Transverse colon (tissue), 4 donors: Measurements from ENCODE around the gene CLEC3B. TPM values are rescaled to one million over a fixed set of nuclear protein-coding genes. Genes with fewer than 3 reads are reported as not detected.

Experiments
- DNase-seq: peaks from one replicate; pipeline ENCODE4 v3.0.0-alpha.2; 2019
- H3K27ac ChIP-seq, 4 donors: fragments of 200-600 bp; sonication (generic); 2 replicates each; pipeline ENCODE4 v1.5.1; 2016 to 2018; ENCODE audit warnings: inconsistent platforms in 4 of 4
- H3K27me3 ChIP-seq: fragments of 200-600 bp; sonication (generic); 2 replicates; pipeline ENCODE4 v1.5.1; 2017; ENCODE audit warnings: inconsistent platforms
- H3K36me3 ChIP-seq, 4 donors: fragments of 200-600 bp; sonication (generic); 2 replicates each; pipeline ENCODE4 v1.5.1; 2017 to 2019; ENCODE audit warnings: inconsistent platforms in 4 of 4
- H3K4me1 ChIP-seq, 4 donors: fragments of 200-600 bp; sonication (generic); 2 replicates each; pipeline ENCODE4 v1.5.1; 2017 to 2020; ENCODE audit warnings: inconsistent platforms in 4 of 4
- H3K4me3 ChIP-seq, 4 donors: fragments of 200-600 bp; sonication (generic); 1 replicate in 1 of 4; 2 replicates in 3 of 4; pipeline versions ENCODE4 v1.5.1 to v1.6.1; 2017 to 2019; ENCODE audit warnings: inconsistent platforms in 4 of 4
- H3K9me3 ChIP-seq, 2 donors: fragments of 200-600 bp; sonication (generic); 2 replicates each; pipeline ENCODE4 v1.5.1; 2017 to 2019; ENCODE audit warnings: inconsistent platforms in 2 of 2
- EP300 ChIP-seq: sonication (generic); formaldehyde crosslinking; IDR thresholded peaks from one replicate; pipeline ENCODE4 v1.6.1; 2017; ENCODE audit warnings: antibody characterized with exemption, low read depth
- POLR2A ChIP-seq: fragments of 450-650 bp; IDR thresholded peaks from one replicate; pipeline ENCODE4 v1.6.1; 2016; ENCODE audit warnings: antibody characterized with exemption, mild to moderate bottlenecking, moderate library complexity
- POLR2AphosphoS5 ChIP-seq, 3 donors: sonication (generic); formaldehyde crosslinking; IDR thresholded peaks; one replicate each; pipeline ENCODE4 v1.6.1; 2016; ENCODE audit warnings: antibody characterized with exemption in 3 of 3
- WGBS, 2 donors: methylation state at CpG; one replicate each; pipeline ENCODE4 v1.1.5; 2018; ENCODE audit warnings: low coverage in 1 of 2; 5-methylcytosine and 5-hydroxymethylcytosine counted together
- in situ Hi-C, 4 donors: fragments of 200-750 bp; cut with MboI; loops; one replicate each; pipeline versions ENCODE4 v1.15.0 to v1.15.1; 2017; ENCODE audit warnings: low sequenced_read_pairs in 3 of 4, low pct_ligation_motif_present in 1 of 4, low pct_unique_long_range_greater_than_20kb in 1 of 4
- intact Hi-C: fragments of 100-400 bp; cut with DNase I; formaldehyde crosslinking; loops from one replicate; pipeline ENCODE4 v1.15.1; 2023; ENCODE audit warnings: low total_unique reads
- total RNA-seq, 4 donors: library from RNA; depleted of rRNA; stranded (reverse); fragments of >200 nt; gene quantifications; one replicate each; pipeline ENCODE4 v1.1.0, GENCODE V29; 2016
- TF ChIP-seq, protein P1 (sequence below), 5 experiments: fragments of 200-600 bp in 3 of 5; fragments of 450-650 bp in 2 of 5; sonication (generic) in 3 of 5; IDR thresholded peaks; 1 replicate in 2 of 5; 2 replicates in 3 of 5; pipeline ENCODE4 v1.5.1; 2016 to 2017; ENCODE audit warnings: antibody characterized with exemption in 5 of 5, inconsistent platforms in 3 of 5, mild to moderate bottlenecking in 2 of 5, moderate library complexity in 1 of 5

Gene CLEC3B
- total RNA-seq, 4 donors from 2014 or later, result 6.0 to 70.7 (median 16.4) TPM

DNA sequence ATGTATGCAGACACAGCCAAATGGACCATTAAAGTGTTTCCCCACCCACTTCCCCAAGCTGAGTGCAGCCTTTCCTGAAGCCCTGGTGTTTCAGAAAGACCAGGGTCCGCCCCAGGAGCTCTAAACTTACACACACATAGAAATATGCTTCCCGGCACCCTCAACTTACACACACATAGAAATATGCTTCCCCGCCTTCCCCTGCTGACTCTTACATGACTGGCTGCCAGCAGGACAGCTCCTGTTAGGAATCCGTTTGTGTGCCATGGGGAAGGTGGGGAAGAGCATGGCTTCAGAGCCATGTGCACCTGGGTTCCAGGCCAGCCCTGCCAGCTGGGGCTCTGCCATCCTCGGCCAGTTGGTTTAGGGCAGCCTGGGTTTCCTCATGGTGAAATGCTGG, 3.6 kb downstream of the CLEC3B start:
- H3K27ac ChIP-seq, result peak overlapping the region in 1 of 4 donors; percentile 32
- DNase-seq, result no peak
- no peaks in the 10 kb centered on the region for H3K36me3 ChIP-seq
- intact Hi-C loops (no loop called here), in situ Hi-C loops (loop anchor here (10.0 to 25.0 kb wide), 3 partner anchors 458 to 633 kb away; no protein-coding TSS in a partner anchor)
- H3K4me3 ChIP-seq, result no peak overlapping the region
- 72% methylated on average over 5 of the region's 5 CpGs; no CpG with 5 or more reads in 1 of the 2 donors for WGBS, 2 donors
- H3K9me3 ChIP-seq, result no peaks in the 10 kb centered on the region
- no peak for TF ChIP-seq POLR2A
- TF ChIP-seq EP300, result no peak
- TF ChIP-seq, protein P1, sequence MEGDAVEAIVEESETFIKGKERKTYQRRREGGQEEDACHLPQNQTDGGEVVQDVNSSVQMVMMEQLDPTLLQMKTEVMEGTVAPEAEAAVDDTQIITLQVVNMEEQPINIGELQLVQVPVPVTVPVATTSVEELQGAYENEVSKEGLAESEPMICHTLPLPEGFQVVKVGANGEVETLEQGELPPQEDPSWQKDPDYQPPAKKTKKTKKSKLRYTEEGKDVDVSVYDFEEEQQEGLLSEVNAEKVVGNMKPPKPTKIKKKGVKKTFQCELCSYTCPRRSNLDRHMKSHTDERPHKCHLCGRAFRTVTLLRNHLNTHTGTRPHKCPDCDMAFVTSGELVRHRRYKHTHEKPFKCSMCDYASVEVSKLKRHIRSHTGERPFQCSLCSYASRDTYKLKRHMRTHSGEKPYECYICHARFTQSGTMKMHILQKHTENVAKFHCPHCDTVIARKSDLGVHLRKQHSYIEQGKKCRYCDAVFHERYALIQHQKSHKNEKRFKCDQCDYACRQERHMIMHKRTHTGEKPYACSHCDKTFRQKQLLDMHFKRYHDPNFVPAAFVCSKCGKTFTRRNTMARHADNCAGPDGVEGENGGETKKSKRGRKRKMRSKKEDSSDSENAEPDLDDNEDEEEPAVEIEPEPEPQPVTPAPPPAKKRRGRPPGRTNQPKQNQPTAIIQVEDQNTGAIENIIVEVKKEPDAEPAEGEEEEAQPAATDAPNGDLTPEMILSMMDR (IDR thresholded peaks at IDR 0.05), result no peak
- TF ChIP-seq POLR2AphosphoS5 (IDR thresholded peaks at IDR 0.05), result no peak
- peaks cover 11 to 31% (median 17%) of the 10 kb centered on the region in 4 donors for H3K4me1 ChIP-seq
- H3K27me3 ChIP-seq, result no peaks in the 10 kb centered on the region

GRCh38 chr3:45031531-45031930, 5.4 kb downstream of the CLEC3B start:
- Histone ChIP-seq H3K27ac (no peak overlapping the region), H3K9me3 (no peaks in the 10 kb centered on the region), H3K4me1 (peaks cover 12 to 30% (median 20%) of the 10 kb centered on the region in 4 donors), H3K27me3 (no peaks in the 10 kb centered on the region), H3K4me3 (no peak overlapping the region), H3K36me3 (no peaks in the 10 kb centered on the region)
- 94% methylated on average over 2 of the region's 3 CpGs; no CpG with 5 or more reads in 1 of the 2 donors for WGBS, 2 donors
- no peak for TF ChIP-seq POLR2A
- TF ChIP-seq, protein P1 (IDR thresholded peaks at IDR 0.05), result no peak
- no peak for TF ChIP-seq EP300
- no peak for TF ChIP-seq POLR2AphosphoS5 (IDR thresholded peaks at IDR 0.05)
- DNase-seq, result no peak
- in situ Hi-C loops (loop anchor here (10.0 to 25.0 kb wide), 3 partner anchors 456 to 631 kb away; no protein-coding TSS in a partner anchor), intact Hi-C loops (no loop called here)

- intact Hi-C loops (no loop called here), in situ Hi-C loops (loop anchor here (10.0 to 25.0 kb wide), 3 partner anchors 455 to 630 kb away; no protein-coding TSS in a partner anchor)
- H3K27me3 ChIP-seq, result no peaks in the 10 kb centered on the region
- no peak for DNase-seq
- H3K9me3 ChIP-seq, result no peaks in the 10 kb centered on the region
- H3K36me3 ChIP-seq, result no peaks in the 10 kb centered on the region
- TF ChIP-seq EP300 (no peak), POLR2A (no peak), POLR2AphosphoS5 (IDR thresholded peaks at IDR 0.05) (no peak)
- TF ChIP-seq, protein P1 (IDR thresholded peaks at IDR 0.05), result no peak
- H3K4me3 ChIP-seq, result no peak overlapping the region
- H3K27ac ChIP-seq, result no peak overlapping the region
- peaks cover 14 to 29% (median 19%) of the 10 kb centered on the region in 4 donors for H3K4me1 ChIP-seq
- WGBS, 2 donors, result 90 to 100% methylated on average over 2 of the region's 2 CpGs
These were observed 6.0 kb downstream of the CLEC3B start for GRCh38 chr3:45032113-45032512.

GRCh38 chr3:45033791-45034190, 7.7 kb downstream of the CLEC3B start:
- no peaks in the 10 kb centered on the region for H3K27me3 ChIP-seq
- DNase-seq, result no peak
- peak overlapping the region in 2 of 4 donors; percentile 36 to 64 for H3K27ac ChIP-seq
- 86 to 90% methylated on average over 2 to 6 of the region's 6 CpGs for WGBS, 2 donors
- no peak overlapping the region for H3K4me3 ChIP-seq
- in situ Hi-C loops, result loop anchor here (10.0 to 25.0 kb wide), 3 partner anchors 454 to 629 kb away; no protein-coding TSS in a partner anchor
- no peaks in the 10 kb centered on the region for H3K36me3 ChIP-seq
- H3K9me3 ChIP-seq, result no peaks in the 10 kb centered on the region
- no peak for TF ChIP-seq EP300
- no peak for TF ChIP-seq POLR2AphosphoS5 (IDR thresholded peaks at IDR 0.05)
- TF ChIP-seq, protein P1 (IDR thresholded peaks at IDR 0.05), result no peak
- TF ChIP-seq POLR2A, result no peak
- peaks cover 14 to 25% (median 19%) of the 10 kb centered on the region in 4 donors for H3K4me1 ChIP-seq
- intact Hi-C loops, result no loop called here
